Thyroid gland (tissue), 4 donors: ENCODE data around the gene SUCLG1. TPM values are rescaled to one million over a fixed set of nuclear protein-coding genes. Genes with fewer than 3 reads are reported as not detected.

Source experiments
- DNase-seq, 2 donors: peaks; one replicate each; pipeline ENCODE4 v3.0.0-alpha.2; 2019
- H3K27ac ChIP-seq, 3 donors: fragments of 200-600 bp; sonication (generic); 1 replicate in 2 of 3; 2 replicates in 1 of 3; pipeline ENCODE4 v1.5.1; 2016 to 2019; ENCODE audit warnings: mild to moderate bottlenecking in 1 of 3, moderate library complexity in 1 of 3
- H3K27me3 ChIP-seq: fragments of 200-600 bp; sonication (generic); one replicate; pipeline ENCODE4 v1.5.1; 2019
- H3K36me3 ChIP-seq, 2 donors: fragments of 200-600 bp; sonication (generic); one replicate each; pipeline ENCODE4 v1.5.1; 2016 to 2019
- H3K4me1 ChIP-seq, 2 donors: fragments of 200-600 bp; sonication (generic); one replicate each; pipeline ENCODE4 v1.5.1; 2017 to 2019
- H3K4me3 ChIP-seq, 3 donors: fragments of 200-600 bp; sonication (generic); replicated peaks in 1 of 3; 1 replicate in 2 of 3; 2 replicates in 1 of 3; pipeline ENCODE4 v1.5.1; 2016; ENCODE audit warnings: mild to moderate bottlenecking in 1 of 3
- H3K9me3 ChIP-seq: fragments of 200-600 bp; sonication (generic); one replicate; pipeline ENCODE4 v1.5.1; 2017
- POLR2A ChIP-seq, 2 donors: fragments of 450-650 bp; IDR thresholded peaks; one replicate each; pipeline ENCODE4 v1.6.1; 2017; ENCODE audit warnings: antibody characterized with exemption in 2 of 2, mild to moderate bottlenecking in 2 of 2, moderate library complexity in 1 of 2
- WGBS, 2 donors: methylation state at CpG; one replicate each; pipeline ENCODE4 v1.1.5; 2017; 5-methylcytosine and 5-hydroxymethylcytosine counted together
- intact Hi-C: fragments of 100-400 bp; cut with DNase I; formaldehyde crosslinking; loops from one replicate; pipeline ENCODE4 v1.15.1; 2023
- total RNA-seq, 4 donors: library from RNA; depleted of rRNA; stranded (reverse); fragments of >200 nt; gene quantifications; one replicate each; pipeline ENCODE4 v1.2.3, GENCODE V29; 2016
- TF ChIP-seq, protein P1 (sequence below), 6 experiments: fragments of 200-600 bp in 3 of 6; fragments of 450-650 bp in 3 of 6; sonication (generic) in 3 of 6; IDR thresholded peaks; one replicate each; pipeline ENCODE4 v1.5.1; 2016 to 2019; ENCODE audit warnings: antibody characterized with exemption in 6 of 6, mild to moderate bottlenecking in 2 of 6, inconsistent platforms in 1 of 6, moderate library complexity in 1 of 6

Gene SUCLG1
- total RNA-seq, 4 donors from 2014 or later: 109 to 169 (median 139) TPM

DNA sequence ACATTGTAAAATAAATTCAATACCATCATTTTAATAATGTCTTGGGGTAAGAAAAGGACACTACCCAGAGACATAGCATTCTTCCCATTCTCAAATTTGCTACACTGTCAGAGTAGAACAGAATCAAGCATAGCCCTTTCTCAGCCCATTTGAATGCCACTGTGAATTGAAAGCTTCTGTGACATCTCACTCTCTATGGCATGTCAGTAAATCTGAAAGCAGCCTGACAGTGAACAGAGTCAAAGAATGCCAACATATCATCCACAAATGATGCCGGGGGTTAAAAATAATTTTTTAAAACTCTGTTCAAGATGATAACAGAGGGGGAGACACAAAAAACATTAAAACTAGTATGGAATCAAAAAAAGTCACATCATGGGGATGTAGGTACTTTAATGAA lies 17.6 kb downstream of the SUCLG1 start:
- no peaks in the 10 kb centered on the region for H3K27me3 ChIP-seq
- peaks cover 21 to 30% of the 10 kb centered on the region in 2 donors for H3K36me3 ChIP-seq
- intact Hi-C loops: no loop called here
- no peak overlapping the region for H3K27ac ChIP-seq
- no peaks in the 10 kb centered on the region for H3K9me3 ChIP-seq
- no peak for DNase-seq
- TF ChIP-seq, protein P1, sequence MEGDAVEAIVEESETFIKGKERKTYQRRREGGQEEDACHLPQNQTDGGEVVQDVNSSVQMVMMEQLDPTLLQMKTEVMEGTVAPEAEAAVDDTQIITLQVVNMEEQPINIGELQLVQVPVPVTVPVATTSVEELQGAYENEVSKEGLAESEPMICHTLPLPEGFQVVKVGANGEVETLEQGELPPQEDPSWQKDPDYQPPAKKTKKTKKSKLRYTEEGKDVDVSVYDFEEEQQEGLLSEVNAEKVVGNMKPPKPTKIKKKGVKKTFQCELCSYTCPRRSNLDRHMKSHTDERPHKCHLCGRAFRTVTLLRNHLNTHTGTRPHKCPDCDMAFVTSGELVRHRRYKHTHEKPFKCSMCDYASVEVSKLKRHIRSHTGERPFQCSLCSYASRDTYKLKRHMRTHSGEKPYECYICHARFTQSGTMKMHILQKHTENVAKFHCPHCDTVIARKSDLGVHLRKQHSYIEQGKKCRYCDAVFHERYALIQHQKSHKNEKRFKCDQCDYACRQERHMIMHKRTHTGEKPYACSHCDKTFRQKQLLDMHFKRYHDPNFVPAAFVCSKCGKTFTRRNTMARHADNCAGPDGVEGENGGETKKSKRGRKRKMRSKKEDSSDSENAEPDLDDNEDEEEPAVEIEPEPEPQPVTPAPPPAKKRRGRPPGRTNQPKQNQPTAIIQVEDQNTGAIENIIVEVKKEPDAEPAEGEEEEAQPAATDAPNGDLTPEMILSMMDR (IDR thresholded peaks at IDR 0.05): no peak
- TF ChIP-seq POLR2A (IDR thresholded peaks at IDR 0.05): no peak
- H3K4me3 ChIP-seq: no peak overlapping the region
- 97% methylated on average over 1 of the region's 1 CpG for WGBS, 2 donors
- H3K4me1 ChIP-seq: peaks cover 3 to 6% of the 10 kb centered on the region in 2 donors

DNA sequence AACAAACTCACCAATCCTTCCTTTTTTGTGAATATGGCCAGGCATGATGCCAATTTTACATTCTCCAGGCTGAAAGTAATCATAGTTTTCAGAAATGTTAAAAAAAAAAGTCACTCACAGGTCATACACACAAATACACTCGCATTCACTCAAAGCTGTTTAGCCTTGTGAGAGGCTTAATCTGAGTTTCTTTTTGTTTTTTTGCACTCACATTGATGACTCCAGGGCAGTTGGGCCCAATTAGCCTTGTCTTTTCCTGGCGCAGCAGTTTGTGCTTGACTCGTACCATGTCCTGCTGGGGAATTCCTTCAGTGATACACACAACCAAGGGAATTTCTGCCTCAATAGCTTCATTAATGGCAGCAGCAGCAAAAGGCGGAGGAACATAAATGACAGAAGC lies 18.0 kb downstream of the SUCLG1 start:
- H3K9me3 ChIP-seq: no peaks in the 10 kb centered on the region
- H3K27ac ChIP-seq: no peak overlapping the region
- H3K4me1 ChIP-seq: peaks cover 7 to 8% of the 10 kb centered on the region in 2 donors
- WGBS, 2 donors: 92 to 94% methylated on average over 4 of the region's 4 CpGs
- H3K27me3 ChIP-seq: no peaks in the 10 kb centered on the region
- DNase-seq: no peak
- peaks cover 21 to 30% of the 10 kb centered on the region in 2 donors for H3K36me3 ChIP-seq
- TF ChIP-seq POLR2A (IDR thresholded peaks at IDR 0.05): no peak
- TF ChIP-seq, protein P1 (IDR thresholded peaks at IDR 0.05): no peak
- intact Hi-C loops: no loop called here
- H3K4me3 ChIP-seq: no peak overlapping the region

DNA sequence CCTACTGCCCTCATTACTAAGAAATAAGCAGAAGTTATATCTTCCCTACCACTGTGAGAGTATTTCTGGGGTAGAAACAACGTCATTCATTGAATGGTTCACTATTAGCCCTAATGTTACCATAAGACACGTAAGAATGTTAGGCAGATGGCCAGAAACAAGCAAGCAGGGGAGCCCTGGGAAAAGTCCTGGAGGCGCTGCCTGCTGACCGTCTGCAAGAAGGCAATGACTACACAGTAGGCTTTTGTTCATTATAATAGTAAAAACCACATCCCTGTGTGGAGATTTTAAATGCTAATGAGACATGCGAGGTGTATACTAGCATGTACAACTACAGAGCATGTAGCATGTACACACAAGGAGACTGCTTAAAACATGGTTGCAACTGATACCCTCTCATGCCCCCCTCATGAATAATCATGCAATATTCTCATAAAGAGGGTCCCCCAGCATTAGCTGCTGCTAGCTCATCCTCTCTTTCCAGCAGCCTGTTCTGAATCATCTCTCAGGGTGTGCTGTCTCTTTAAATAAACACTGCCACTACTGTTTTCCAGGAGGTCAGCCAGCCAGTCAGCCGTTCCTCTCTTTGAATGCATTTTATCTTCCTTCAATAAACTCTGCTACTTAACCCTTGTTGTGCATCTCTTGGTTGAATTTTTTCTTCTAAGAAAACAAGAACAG lies 23.6 kb downstream of the SUCLG1 start:
- Histone ChIP-seq H3K27me3 (no peaks in the 10 kb centered on the region), H3K27ac (peak overlapping the region in 2 of 3 donors; percentile 13 to 37), H3K9me3 (no peaks in the 10 kb centered on the region), H3K4me1 (peaks cover 11 to 20% of the 10 kb centered on the region in 2 donors), H3K36me3 (peaks cover 29 to 37% of the 10 kb centered on the region in 2 donors), H3K4me3 (no peak overlapping the region)
- TF ChIP-seq POLR2A (IDR thresholded peaks at IDR 0.05): no peak
- TF ChIP-seq, protein P1 (IDR thresholded peaks at IDR 0.05): no peak
- intact Hi-C loops: no loop called here
- WGBS, 2 donors: 29 to 35% methylated on average over 6 of the region's 6 CpGs
- peak; percentile 44 to 51 for DNase-seq

DNA sequence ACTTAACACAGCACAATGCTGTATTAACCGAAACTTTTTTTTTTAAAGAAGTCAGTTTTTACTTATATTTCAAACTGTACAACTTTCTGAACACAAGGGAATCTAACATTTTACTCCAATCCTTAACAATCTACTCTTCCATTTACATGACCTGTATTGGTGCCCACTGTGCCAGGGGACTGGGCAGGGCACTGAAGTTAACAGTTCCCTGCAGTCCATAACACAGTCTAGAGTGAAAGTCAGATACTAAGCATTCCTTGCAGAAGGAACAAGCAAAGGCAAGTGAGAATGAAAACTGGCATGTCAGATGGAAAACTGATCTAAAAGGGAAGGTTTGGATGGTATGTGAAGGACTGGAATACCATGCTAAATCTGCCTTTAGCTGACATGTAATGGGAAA lies 29.8 kb downstream of the SUCLG1 start:
- intact Hi-C loops: loop anchor here (10.0 kb wide), 1 partner anchor 405 kb away; no protein-coding TSS in a partner anchor
- TF ChIP-seq POLR2A (IDR thresholded peaks at IDR 0.05): no peak
- TF ChIP-seq, protein P1 (IDR thresholded peaks at IDR 0.05): no peak
- Histone ChIP-seq H3K27me3 (no peaks in the 10 kb centered on the region), H3K36me3 (peaks cover 43 to 52% of the 10 kb centered on the region in 2 donors), H3K27ac (no peak overlapping the region), H3K9me3 (no peaks in the 10 kb centered on the region), H3K4me3 (no peak overlapping the region), H3K4me1 (peaks cover 0 to 7% of the 10 kb centered on the region in 2 donors)
- DNase-seq: no peak
- 95 to 100% methylated on average over 1 of the region's 1 CpG for WGBS, 2 donors
